HG02642 (cell line): Measurements from ENCODE around the gene CREBBP.
A peak's percentile ranks its signal among the peaks of the same experiment; 100 is the strongest.
"Not testable (repeated sequence)": the region's sequence is repeated elsewhere in the genome, so short reads cannot be mapped to it uniquely, and the experiment has no call there.

Source experiments
- ATAC-seq: cut with Tn5 transposase; IDR thresholded peaks from one replicate; pipeline ENCODE4 v1.9.1; 2021; ENCODE audit warnings: mild to moderate bottlenecking; ENCODE audit not compliant: unreplicated experiment, poor library complexity

The CREBBP gene

DNA sequence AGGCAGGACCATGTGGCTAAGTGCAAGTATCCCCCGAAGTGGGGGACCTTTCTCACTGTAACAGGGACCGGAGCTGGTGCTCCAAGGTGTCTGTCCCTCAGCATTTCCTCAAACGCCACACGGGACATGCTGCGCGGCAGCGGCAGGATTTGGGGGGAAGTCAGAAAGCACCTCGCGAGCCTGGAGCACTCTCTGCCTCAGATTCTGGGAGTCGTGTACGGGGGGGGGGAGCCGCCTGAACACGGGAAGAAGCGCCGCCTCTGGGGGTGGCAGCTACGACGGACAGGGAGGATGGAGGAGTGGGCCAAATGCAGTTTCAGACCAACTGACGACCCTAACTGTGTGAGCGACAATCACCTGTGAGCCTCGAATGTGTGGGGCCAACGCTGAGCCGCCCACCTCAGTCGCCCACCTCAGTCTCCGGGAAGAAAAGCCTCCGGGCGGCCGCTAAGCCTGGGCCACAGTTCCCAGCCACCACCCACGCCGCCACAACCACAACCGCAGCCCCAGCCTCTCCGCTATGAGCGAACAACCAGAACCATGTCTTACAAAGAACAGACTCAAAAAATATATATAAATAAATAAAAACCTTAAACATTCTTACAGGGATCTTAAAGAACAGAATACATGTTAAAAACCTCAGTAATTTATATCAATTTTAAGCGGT, 154.4 kb downstream of the CREBBP start:
- no peak for ATAC-seq

DNA sequence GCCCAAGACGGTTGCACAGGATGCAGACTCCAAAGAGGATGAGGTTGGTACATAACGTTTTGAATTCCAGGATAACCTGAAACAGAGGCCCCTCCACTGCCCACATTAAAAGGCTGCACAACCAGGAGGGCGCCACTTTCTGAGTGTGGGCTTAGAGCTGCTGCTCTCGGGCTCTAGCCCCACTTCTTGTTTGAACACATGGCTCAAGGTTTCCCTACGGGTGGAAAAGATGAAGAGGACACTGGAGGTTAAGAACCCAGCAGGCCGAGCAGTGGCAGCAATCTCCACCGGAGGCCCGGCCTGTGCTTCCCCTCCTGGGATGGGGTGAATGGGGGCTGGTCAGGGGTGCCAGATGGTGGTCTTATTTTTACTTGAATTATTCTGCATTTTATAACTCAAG, 155.2 kb downstream of the CREBBP start:
- ATAC-seq = no peak

DNA sequence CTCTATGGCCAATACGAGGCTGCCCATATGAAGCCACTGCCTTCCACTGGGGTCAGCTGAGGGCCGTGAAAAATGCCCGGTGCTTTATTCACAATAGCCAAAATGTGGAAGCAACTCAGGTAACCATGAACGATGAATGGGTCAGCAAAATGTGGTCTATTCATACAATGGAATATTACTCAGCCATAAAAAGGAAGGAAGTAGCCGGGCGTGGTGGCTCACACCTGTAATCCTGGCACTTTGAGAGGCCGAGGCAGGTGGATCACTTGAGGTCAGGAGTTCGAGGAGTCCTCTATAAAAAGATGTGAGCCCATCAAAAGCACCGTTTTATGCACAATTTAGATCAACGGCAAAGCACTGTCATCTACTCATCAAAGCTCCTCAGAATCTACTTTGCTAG, 158.0 kb downstream of the CREBBP start:
- ATAC-seq = no peak

DNA sequence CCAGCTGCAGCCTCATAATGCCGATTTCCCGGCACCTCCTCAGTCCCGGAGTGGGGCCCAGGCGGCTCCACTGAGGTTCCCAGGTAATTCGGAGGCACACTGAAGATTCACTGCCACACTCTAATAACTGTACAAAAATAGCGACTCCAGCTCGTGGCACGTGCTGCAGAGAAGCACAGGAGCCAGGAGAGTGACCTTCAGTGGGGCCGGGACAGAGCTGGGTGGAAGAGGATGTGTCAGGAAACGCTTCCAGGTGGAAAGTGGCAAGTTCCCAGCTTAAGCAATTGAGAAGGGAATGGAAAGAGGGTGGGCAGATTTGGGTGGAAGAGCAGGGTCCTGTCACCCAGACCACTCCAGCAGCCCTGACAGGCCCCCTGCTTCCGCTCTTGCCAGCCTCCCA, 160.1 kb downstream of the CREBBP start:
- no peak for ATAC-seq

DNA sequence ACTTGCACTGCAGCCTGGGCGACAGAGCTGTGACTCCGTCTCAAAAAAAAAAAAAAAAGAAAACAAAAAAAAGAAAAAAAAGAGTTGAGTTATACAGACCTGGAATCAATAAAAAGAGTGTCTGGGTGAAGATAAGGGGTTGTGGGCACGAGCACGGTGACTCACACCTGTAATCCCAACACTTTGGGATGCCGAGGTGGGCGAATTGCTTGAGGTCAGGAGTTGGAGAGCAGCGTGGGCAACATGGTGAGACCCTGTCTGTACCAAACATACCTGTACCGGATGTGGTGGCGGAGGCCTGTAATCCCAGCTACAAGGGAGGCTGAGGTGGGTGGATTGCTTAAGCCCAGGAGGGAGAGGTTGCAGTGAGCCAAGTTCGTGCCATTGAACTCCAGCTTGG, 161.9 kb downstream of the CREBBP start:
- ATAC-seq = no peak

DNA sequence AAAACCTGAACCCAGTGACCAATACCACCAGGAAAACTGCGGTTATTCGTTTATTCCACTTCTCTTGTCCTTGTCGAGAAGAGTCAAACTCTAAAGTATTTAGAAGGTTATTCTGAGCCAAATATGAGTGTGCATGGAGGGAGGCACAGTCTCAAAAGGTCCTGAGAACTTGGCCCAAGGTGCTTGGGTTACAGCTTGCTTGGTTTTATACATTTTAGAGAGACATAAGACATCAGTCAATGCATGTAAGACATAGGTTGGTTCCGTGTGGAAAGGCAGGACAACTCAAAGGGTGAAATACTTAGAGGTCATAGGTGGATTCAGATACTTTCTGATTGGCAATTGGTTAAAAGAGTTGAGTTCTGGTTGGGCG, 162.5 kb downstream of the CREBBP start:
- ATAC-seq = no peak

DNA sequence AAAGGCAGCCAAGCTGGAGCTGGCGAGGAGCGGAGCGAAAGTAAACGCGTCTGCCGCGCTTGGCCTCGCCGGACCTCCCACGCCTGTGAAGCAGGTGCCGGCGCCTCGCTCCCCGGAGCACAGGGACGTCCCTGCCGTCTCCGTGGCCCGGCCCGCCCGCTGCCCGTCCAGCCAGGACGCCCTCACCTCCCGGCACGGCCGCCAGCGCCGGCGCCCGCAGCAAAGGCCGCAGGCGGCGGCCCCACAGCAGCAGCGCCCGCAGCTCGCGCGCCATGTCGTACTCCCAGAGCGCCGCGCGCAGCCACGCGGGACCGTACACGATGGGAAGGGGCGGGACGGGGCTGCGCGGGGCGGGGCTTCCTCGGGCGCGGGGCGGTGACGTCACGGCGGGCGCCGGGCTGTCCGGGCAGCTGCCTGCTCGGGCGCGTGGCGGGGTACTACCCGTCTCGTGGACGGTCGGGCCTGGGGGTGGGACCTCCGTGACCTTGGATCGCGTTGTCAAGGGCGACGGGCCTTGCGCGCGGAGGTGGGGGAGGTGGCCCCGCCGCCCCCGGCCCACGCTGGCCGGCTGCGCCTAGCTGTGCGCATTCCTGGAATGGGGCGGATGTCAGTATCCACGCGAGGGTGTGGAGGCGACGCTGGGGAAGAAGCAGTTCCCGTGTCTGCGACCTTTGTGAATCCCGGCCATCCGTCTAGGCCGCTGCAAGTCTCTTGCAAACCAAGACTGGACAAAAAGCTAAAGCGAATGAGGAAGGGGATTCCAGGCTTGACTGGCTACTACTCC, 163.1 kb downstream of the CREBBP start, which contains the start of gene TRAP1:
TRAP1 (minus strand) TSS at position 290 of the 784 bp plus-strand sequence; CDS start at position 274, 16 bp downstream.
- peak; percentile 94 for ATAC-seq

DNA sequence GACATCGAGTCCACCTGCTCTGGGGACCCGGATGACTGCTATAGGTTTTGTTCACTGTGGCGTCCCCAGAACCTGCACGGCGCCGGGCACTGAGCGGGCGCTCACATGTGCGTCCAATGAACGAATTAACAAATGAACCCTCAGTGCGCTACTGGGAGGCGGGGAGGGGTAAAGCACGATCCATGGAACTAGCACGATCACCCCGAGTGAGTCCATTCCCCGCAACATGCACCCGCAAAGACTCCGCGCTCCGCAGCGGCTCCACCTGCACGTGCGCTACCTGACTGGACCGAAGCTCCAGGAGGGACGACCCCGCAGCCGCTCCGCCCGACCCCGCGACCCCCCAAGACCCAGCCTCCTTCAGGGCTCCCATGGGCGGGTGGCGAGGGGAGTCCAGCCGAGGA, 163.7 kb downstream of the CREBBP start:
- peak; percentile 25 for ATAC-seq

DNA sequence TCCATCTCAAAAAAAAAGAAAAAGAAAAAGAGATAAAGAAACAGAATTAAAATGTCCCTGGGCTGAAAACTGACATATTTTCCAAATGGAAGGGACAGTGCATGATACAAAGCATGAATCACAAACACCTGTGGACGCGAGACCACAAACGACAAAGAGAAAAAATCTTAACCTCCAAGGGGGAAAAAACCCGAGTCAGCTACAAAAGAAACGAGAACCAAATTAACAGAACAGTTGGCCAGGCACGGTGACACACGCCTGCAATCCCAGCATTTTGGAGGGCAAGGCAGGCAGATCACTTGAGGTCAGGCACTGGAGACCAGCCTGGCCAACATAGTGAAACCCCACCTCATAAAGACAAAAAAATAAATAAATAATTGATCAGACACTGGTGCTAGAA, 165.1 kb downstream of the CREBBP start:
- no peak for ATAC-seq

DNA sequence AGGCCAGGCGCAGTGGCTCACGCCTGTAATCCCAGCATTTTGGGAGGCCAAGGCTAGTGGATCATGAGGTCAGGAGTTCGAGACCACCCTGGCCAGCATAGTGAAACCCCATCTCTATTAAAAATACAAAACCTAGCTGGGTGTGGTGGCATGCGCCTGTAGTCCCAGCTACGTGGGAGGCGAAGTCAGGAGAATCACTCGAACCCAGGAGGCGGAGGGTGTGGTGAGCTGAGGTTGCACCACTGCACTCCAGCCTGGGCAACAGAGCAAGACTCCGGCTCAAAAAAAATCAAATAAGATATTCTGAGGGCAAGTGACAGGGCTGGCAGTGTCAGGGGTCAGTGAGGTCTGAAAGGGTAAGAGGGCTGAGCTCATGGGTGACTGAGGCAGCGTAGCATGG, 166.1 kb downstream of the CREBBP start:
- not testable (repeated sequence) for ATAC-seq

DNA sequence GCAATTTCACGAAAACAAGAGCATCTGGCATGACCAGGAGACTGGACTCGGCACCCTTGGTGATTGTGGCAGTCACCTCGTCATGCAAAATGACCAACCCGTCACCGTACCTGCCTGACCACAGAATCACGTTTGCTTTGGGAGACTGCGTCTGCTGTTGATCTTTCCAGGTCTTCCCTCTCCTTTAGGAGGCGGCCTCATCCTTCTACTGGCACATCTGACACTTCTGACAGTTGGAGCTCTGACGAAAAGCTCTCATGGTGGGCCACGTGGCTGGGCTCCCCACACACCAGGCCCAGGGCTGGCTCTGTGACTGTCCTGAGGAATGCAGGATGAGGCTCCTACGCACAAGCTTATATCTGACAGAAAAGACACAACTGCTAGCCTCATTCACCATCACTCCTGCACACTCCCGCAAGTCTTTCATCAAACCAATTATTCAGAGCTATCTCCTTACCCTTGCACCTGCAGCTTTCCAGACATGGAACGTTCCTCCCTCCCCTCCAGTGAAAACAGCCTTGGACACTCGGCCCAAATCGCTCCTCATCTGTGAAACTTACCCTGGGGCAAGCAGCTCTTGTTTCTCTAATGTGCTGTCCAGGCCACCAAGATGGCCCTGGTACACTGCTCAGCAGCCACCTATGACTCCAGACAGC, 166.8 kb downstream of the CREBBP start:
- no peak for ATAC-seq

DNA sequence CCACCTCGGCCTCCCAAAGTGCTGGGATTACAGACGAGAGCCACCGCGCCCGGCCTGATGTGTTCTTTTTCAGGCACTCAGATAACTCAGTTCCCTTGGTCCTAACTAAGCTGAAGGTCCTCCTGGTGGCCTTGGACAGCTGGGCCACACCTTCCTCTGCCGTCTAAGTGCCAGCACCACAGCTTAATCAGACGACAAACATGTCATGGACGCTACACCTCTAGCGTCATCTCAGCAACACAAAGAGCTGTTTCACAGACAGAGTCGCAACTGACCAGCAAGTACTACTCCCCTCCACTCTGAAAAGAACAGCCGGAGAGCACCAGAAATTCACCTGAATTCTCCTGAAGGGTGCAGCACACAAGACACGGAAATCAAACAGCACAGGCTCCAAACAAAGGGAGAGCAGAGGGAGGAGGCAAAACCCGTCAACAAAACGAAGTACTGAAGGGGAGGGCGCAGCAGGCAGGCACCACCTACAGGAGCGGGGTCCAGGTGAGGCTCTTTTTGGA, 167.6 kb downstream of the CREBBP start:
- no peak for ATAC-seq

DNA sequence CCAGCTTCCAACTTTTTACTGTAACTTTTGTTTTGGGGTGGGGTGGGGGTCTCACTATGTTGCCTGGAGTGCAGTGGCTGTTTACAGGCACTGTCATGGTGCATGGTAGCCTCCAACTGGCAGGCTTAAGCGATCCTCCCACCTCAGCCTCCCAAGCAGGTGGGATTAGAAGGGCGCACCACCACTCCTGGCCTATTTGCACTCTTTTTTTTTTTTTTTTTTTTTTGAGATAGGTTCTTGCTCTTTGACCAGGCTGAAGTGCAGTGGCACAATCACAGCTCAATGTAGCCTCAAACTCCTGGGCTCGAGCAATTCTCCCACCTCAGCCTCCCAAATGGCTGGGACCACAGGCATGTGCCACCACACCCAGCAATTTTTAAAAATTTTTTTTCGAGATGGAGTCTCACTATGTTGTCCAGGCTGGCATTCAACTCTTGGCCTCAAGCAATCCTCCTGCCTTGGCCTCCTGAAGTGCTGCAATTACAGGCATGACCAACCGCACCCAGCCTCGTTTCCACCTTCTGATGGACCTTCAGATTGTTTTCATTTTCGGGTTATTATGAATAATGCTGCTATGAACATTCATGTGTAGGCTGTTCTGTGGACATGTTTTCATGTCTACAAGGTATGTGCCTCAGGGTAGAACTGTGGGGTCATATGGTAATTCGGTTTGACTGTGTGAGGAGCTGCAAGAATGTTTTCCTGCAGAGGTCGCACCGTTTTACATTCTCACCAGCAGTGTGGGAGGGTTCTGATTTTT, 174.1 kb downstream of the CREBBP start:
- no peak for ATAC-seq

DNA sequence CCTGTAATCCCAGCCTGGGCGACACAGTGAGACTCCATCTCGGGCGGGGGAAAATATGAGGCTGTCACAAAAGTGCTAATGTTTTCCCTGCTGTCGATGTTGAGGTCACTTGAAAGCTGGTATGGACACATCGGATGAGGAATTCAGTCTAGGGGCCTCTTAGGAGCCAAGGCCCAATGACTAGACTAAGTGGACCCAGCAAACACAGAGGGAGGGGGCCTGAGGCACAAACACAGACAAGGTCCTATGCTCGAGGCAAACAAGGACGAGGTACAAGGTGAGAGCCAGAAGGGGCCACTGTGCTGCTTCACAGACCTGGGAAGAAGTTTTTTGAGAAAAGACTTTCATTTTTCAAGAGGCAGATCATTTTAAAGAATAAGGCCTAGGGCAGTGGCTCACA, 178.4 kb downstream of the CREBBP start:
- ATAC-seq = no peak

DNA sequence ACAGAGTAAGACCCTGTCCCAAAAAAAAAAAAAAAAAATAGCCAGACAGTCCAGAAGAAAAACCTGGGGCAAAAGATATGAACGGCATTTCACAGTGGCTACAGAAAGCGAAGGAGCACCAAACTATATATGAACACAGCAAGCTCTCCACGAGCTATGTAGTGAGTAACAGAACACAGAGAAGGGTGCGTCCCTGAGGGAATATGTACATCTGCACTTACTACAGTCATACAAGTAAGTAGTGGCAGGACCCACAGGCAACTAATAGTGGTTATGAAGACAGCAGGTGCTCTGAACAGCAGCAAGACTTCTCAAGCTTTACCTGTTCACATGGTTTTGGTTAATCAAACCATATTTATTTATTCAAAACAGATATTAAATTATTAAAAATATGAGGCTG, 179.0 kb downstream of the CREBBP start:
- no peak for ATAC-seq

DNA sequence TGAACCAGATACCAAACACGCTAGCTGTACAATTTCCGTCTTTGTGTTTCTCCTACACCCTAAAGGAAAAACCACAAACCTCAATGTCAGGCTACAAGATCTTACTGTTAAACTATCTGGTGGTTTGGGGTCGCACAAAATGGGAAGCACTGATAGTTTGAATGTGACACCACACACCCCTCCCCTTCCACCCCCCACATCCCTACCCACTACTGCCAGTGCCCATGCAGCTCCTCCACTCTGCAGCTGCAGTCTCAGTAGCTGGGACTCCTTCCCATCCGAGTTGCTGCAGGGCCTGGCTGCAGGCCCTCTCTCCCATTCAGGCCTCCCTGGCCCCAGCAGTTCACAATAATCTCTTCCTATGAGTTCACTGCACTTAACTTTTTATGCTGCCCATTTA, 181.6 kb downstream of the CREBBP start:
- ATAC-seq = no peak

DNA sequence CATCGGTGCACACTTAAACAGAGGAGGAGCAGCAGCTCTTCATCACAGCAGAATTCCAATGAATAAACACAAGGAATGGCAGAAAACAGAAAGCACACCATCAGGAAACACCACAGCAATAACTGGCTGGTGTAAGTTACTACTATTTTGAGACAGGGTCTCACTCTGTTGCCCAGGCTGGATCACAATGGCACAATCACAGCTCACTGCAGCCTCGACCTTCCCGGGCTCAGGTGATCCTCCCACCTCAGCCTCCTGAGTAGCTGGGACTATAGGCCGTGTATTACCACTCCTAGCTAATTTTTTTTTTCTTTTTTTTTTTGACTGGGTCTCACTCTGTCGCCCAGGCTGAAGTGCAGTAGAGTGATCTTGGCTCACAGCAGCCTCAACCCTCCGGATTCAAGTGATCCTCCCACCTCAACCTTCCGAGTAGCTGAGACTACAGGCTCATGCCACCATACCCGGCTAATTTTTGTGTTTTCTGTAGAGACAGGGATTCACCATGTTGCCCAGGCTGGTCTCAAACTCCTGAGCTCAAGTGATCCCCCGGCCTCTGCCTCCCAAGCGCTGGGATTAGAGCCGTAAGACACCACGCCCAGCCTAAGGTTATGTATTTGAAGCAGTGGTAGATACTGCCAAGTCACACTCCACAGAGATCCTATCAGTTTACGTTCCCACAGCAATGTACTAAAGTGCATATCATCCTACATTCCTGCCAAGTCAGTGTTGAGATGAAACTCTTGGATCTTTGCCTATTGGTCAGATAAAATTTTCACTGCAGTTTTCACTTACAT, 183.9 kb downstream of the CREBBP start:
- no peak for ATAC-seq

DNA sequence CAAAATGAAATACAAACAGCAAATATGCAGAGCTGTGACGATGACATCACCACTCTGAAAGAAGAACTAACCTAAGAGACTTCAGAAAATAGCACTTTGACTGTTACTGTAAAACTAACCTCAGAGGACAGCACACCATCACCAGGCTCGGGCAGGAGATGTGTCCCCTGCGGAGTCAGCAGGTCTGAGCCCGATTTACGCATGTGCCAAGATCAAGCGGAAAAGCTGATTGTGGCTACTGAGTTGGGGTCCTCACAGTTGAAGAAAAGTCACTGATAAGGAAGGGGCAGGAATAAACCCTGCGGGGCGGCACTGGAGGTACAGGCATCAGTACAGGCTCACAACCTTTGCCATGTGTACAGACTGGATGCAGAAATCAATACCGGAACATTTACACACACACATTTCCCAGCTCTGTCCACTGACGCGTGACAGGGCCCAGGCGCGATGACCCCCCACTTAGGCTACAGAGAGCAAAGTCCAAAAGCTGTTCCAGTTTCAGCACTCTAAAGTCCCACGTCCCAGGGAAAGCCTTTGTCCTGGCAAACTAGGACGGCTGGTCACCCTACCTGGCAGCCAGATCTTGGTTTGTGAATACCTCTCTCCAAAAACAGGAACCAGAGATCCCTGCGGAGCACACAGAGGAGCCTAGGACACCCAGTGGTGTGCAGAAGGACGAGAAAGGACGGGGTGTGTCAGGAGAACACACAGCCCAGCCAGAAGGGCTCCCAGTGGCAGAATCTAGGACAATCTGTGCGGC, 184.7 kb downstream of the CREBBP start:
- no peak for ATAC-seq

DNA sequence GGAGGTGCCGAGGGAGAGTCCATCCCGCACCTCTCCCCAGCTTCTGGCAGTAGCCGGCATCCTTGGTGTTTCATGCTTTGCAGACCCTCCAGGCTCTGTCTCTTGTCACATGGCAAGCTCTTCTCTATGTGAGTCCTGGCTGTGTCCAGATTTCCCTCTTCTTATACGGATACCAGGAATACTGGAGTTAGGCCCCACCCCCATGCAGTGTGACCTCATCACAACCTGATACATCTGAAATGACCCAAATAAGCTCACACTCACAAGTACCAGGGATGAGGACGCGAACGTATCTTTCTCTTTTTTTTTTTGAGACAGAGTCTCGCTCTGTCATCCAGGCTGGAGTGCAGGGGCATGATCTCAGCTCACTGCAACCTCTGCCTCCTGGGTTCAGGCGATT, 186.5 kb downstream of the CREBBP start:
- no peak for ATAC-seq
